ENCODE results near the gene ZNF8.

- no peak for TF ChIP-seq CTCF (IDR thresholded peaks at IDR 0.05 in 8 of 11, conservative IDR thresholded peaks at IDR 0.05 in 3 of 11)
- no peak for TF ChIP-seq POLR2AphosphoS5 (IDR thresholded peaks at IDR 0.05)
- no peak for TF ChIP-seq POLR2A (IDR thresholded peaks at IDR 0.05)
Measured at GRCh38 chr19:58262922-58263296, 15.8 kb upstream of the ZNF8 start.
